C4-2B (cell line): ENCODE data around the gene TSPAN9.

Experiments
- CTCF ChIP-seq: fragments of 450-650 bp; conservative IDR thresholded peaks from 2 replicates; pipeline ENCODE4 v1.5.1; 2017; ENCODE audit warnings: mild to moderate bottlenecking
- ZFX ChIP-seq: fragments of 450-650 bp; IDR thresholded peaks from 2 replicates; pipeline ENCODE4 v1.6.1; 2017

GRCh38 chr12:3311027-3311402 is 233.8 kb downstream of the TSPAN9 start:
- no peak for TF ChIP-seq CTCF
- TF ChIP-seq ZFX = no peak
